Activated CD4-positive, CD25-positive, alpha-beta regulatory T cell (primary cell): ENCODE data around the gene DPP8.

Experiments
- DNase-seq, 4 experiments: peaks; one replicate each; lab custom pipeline; 2025; lab: John Stamatoyannopoulos, UW

Gene DPP8

GRCh38 chr15:65424683-65425082 is 92.8 kb downstream of the DPP8 start:
- DNase-seq = no peak

- no peak for DNase-seq
Observed at GRCh38 chr15:65423976-65424679, 93.4 kb downstream of the DPP8 start.

GRCh38 chr15:65423150-65423975 is 94.1 kb downstream of the DPP8 start:
- DNase-seq = no peak

GRCh38 chr15:65421360-65422215 is 95.9 kb downstream of the DPP8 start:
- DNase-seq = no peak

- no peak for DNase-seq
Observed at GRCh38 chr15:65420975-65421359, 96.5 kb downstream of the DPP8 start.

GRCh38 chr15:65418596-65418995 is 98.9 kb downstream of the DPP8 start:
- no peak for DNase-seq

- no peak for DNase-seq
Observed at GRCh38 chr15:65416845-65417416, 100.6 kb downstream of the DPP8 start.

GRCh38 chr15:65414841-65415621 is 102.5 kb downstream of the DPP8 start:
- DNase-seq = no peak

GRCh38 chr15:65413760-65414144 is 103.7 kb downstream of the DPP8 start:
- no peak for DNase-seq

- DNase-seq = no peak
Observed at GRCh38 chr15:65413051-65413759, 104.3 kb downstream of the DPP8 start.

GRCh38 chr15:65412556-65412955 is 104.9 kb downstream of the DPP8 start:
- DNase-seq = no peak

GRCh38 chr15:65411465-65412071 is 105.9 kb downstream of the DPP8 start:
- no peak for DNase-seq

- no peak for DNase-seq
Observed at GRCh38 chr15:65410972-65411371, 106.5 kb downstream of the DPP8 start.

- DNase-seq = no peak
Observed at GRCh38 chr15:65410036-65410435, 107.5 kb downstream of the DPP8 start.

GRCh38 chr15:65409036-65409631 is 108.4 kb downstream of the DPP8 start:
- DNase-seq = no peak

- no peak for DNase-seq
Observed at GRCh38 chr15:65408324-65409035, 109.0 kb downstream of the DPP8 start.

GRCh38 chr15:65406424-65407000 is 111.0 kb downstream of the DPP8 start:
- no peak for DNase-seq

- no peak for DNase-seq
Observed at GRCh38 chr15:65405791-65406423, 111.6 kb downstream of the DPP8 start.
